WTC11 (cell line): ENCODE measurements around the gene TP53AIP1. TPM values are rescaled to one million over a fixed set of nuclear protein-coding genes. Genes with fewer than 3 reads are reported as not detected.

Source experiments
- ATAC-seq: fragments of 200-7000 bp; cut with Tn5 transposase; 2 replicates; pipeline ENCODE4 v1.10.0; 2021; ENCODE audit warnings: mild to moderate bottlenecking, moderate library complexity
- CTCF ChIA-PET: fragments of 300-600 bp; sonication (Branson Sonifier 250); formaldehyde crosslinking; loops from one replicate; lab custom pipeline; 2021; ENCODE audit warnings: antibody characterized with exemption; lab: Charles Lee
- POLR2A ChIA-PET: fragments of 350-600 bp; sonication (Branson Sonifier 250); formaldehyde crosslinking; loops from one replicate; lab custom pipeline; 2021; ENCODE audit warnings: antibody characterized with exemption; lab: Charles Lee
- DNase-seq: peaks from one replicate; pipeline ENCODE4 v3.0.0; 2021; ENCODE audit warnings: low spot score
- H3K27ac Mint-ChIP-seq: 2 replicates; pipeline ENCODE4 v1.8.0; 2021; ENCODE audit warnings: mixed read lengths
- H3K27me3 Mint-ChIP-seq: 2 replicates; pipeline ENCODE4 v1.8.0; 2021; ENCODE audit warnings: low read depth, mild to moderate bottlenecking, moderate library complexity, mixed read lengths
- H3K36me3 Mint-ChIP-seq: 2 replicates; pipeline ENCODE4 v1.8.0; 2021; ENCODE audit warnings: mixed read lengths
- H3K4me1 Mint-ChIP-seq: 2 replicates; pipeline ENCODE4 v1.8.0; 2022; ENCODE audit warnings: mixed read lengths
- H3K4me3 Mint-ChIP-seq: 2 replicates; pipeline ENCODE4 v1.8.0; 2021; ENCODE audit warnings: mild to moderate bottlenecking, moderate library complexity, mixed read lengths
- H3K9me3 Mint-ChIP-seq: 2 replicates; pipeline ENCODE4 v1.8.0; 2021; ENCODE audit warnings: mixed read lengths
- CREM ChIP-seq: sonication (generic); formaldehyde crosslinking; IDR thresholded peaks from 2 replicates; pipeline ENCODE4 v1.8.1; 2022; ENCODE audit warnings: mild to moderate bottlenecking, missing genetic modification reagents, moderate library complexity
- GABPB1 ChIP-seq: sonication (generic); formaldehyde crosslinking; IDR thresholded peaks from 2 replicates; pipeline ENCODE4 v1.8.1; 2023; ENCODE audit warnings: mild to moderate bottlenecking, missing genetic modification reagents
- GTF2I ChIP-seq: fragments of 250-450 bp; sonication (Bioruptor Pico); conservative IDR thresholded peaks from 2 replicates; pipeline ENCODE4 v1.4.0; 2021; ENCODE audit warnings: mild to moderate bottlenecking
- NR3C1 ChIP-seq: sonication (generic); formaldehyde crosslinking; conservative IDR thresholded peaks from 2 replicates; pipeline ENCODE4 v1.8.1; 2023; ENCODE audit warnings: low read depth, mild to moderate bottlenecking, missing genetic modification reagents
- PREB ChIP-seq: sonication (generic); formaldehyde crosslinking; IDR thresholded peaks from 2 replicates; pipeline ENCODE4 v1.8.1; 2022; ENCODE audit warnings: mild to moderate bottlenecking, missing genetic modification reagents, moderate library complexity, borderline replicate concordance
- RORB ChIP-seq: fragments of 250-450 bp; sonication (Bioruptor Pico); IDR thresholded peaks from 2 replicates; pipeline ENCODE4 v1.9.0; 2021; ENCODE audit warnings: mild to moderate bottlenecking
- TEAD4 ChIP-seq: sonication (generic); formaldehyde crosslinking; IDR thresholded peaks from 2 replicates; pipeline ENCODE4 v1.8.0; 2022; ENCODE audit warnings: mild to moderate bottlenecking, missing genetic modification reagents
- ZMAT4 ChIP-seq: fragments of 250-450 bp; sonication (Bioruptor Pico); IDR thresholded peaks from 2 replicates; pipeline ENCODE4 v1.9.0; 2021; ENCODE audit warnings: mild to moderate bottlenecking
- ZNF263 ChIP-seq: sonication (generic); formaldehyde crosslinking; IDR thresholded peaks from 2 replicates; pipeline ENCODE4 v1.8.1; 2022; ENCODE audit warnings: low read depth, mild to moderate bottlenecking, moderate library complexity, missing genetic modification reagents
- ZNF317 ChIP-seq: sonication (generic); formaldehyde crosslinking; IDR thresholded peaks from 2 replicates; pipeline ENCODE4 v1.8.1; 2023; ENCODE audit warnings: low read depth, mild to moderate bottlenecking, moderate library complexity, missing genetic modification reagents, borderline replicate concordance
- ZNF512 ChIP-seq: sonication (generic); formaldehyde crosslinking; IDR thresholded peaks from 2 replicates; pipeline ENCODE4 v1.8.1; 2022; ENCODE audit warnings: missing genetic modification reagents, borderline replicate concordance
- total RNA-seq: library from RNA; stranded (reverse); gene quantifications from 3 replicates; pipeline ENCODE4 v1.2.3, GENCODE V29; 2021
- TF ChIP-seq, protein P1 (sequence below): sonication (generic); formaldehyde crosslinking; conservative IDR thresholded peaks from 2 replicates; pipeline ENCODE4 v1.8.1; 2023; ENCODE audit warnings: mild to moderate bottlenecking, low read depth, missing genetic modification reagents, moderate library complexity
- TF ChIP-seq, protein P2 (sequence below): fragments of 200-600 bp; IDR thresholded peaks from 2 replicates; pipeline ENCODE4 v1.8.0; 2022; ENCODE audit warnings: antibody characterized with exemption
- TF ChIP-seq, protein P3 (sequence below): sonication (generic); formaldehyde crosslinking; IDR thresholded peaks from 2 replicates; pipeline ENCODE4 v1.8.0; 2022; ENCODE audit warnings: mild to moderate bottlenecking, missing genetic modification reagents
- TF ChIP-seq, protein P4 (sequence below): sonication (generic); formaldehyde crosslinking; IDR thresholded peaks from 2 replicates; pipeline ENCODE4 v1.8.1; 2023; ENCODE audit warnings: mild to moderate bottlenecking, missing genetic modification reagents, borderline replicate concordance
- TF ChIP-seq, protein P5 (sequence below): sonication (generic); formaldehyde crosslinking; IDR thresholded peaks from 2 replicates; pipeline ENCODE4 v1.8.0; 2022; ENCODE audit warnings: mild to moderate bottlenecking, missing genetic modification reagents
- TF ChIP-seq, protein P6 (sequence below): sonication (generic); formaldehyde crosslinking; IDR thresholded peaks from 2 replicates; pipeline ENCODE4 v1.8.1; 2023; ENCODE audit warnings: mild to moderate bottlenecking, missing genetic modification reagents, moderate library complexity

TP53AIP1 gene
- total RNA-seq, 1 experiment from 2014 or later, result 0.07 TPM

DNA sequence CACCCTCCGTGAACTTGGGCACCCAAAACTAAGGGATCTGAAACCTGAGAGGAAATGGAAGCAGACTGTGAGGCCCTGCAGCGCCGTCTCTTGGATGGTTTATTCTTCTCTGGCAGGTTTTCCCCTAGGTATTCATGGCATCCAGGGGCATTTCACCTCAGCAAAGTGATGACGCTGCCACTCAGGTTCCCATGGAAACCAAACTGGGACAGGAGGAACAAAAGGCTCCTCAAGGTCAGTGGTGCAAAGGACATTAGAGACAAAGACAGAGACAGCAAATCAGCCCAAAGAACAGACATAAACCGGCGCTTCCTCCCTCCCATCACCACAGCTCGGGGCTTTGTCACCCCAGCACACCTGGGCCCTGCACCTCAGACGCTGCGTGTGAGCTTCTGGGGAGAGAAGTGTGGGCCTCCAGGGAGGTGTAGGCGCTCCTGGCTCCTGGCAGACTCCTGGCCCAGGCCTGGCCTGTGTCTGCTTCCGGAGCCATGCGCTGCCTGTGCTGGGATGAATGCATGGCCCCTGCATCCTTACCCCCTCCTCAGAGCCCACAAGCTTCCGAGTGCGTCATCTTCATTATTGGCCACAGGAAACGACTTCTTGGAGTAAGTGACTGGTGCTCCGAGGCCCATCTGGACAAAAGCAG, 5.9 kb downstream of the TP53AIP1 start:
- Mint-ChIP-seq H3K27me3 (peaks cover 76% of the 10 kb centered on the region), H3K4me1 (peaks cover 22% of the 10 kb centered on the region), H3K9me3 (no peaks in the 10 kb centered on the region), H3K36me3 (no peaks in the 10 kb centered on the region), H3K4me3 (no peak overlapping the region), H3K27ac (0 out of 2 replicates have a peak overlapping the region, but pooled peaks have one; percentile 41)
- peak; percentile 70 for DNase-seq
- CTCF ChIA-PET, result interaction anchor here (0.6 to 3.8 kb wide), 15 partner anchors 10 to 111 kb away, joined by 3 to 25 read pairs (median 5); no protein-coding TSS in a partner anchor
- TF ChIP-seq ZNF317 (CRISPR knock-in tag) (0 out of 2 replicates have a peak, but pooled peaks have one; percentile 60), PREB (CRISPR knock-in tag) (no peak)
- ATAC-seq, result peak; percentile 71
- POLR2A ChIA-PET, result no interaction called here

DNA sequence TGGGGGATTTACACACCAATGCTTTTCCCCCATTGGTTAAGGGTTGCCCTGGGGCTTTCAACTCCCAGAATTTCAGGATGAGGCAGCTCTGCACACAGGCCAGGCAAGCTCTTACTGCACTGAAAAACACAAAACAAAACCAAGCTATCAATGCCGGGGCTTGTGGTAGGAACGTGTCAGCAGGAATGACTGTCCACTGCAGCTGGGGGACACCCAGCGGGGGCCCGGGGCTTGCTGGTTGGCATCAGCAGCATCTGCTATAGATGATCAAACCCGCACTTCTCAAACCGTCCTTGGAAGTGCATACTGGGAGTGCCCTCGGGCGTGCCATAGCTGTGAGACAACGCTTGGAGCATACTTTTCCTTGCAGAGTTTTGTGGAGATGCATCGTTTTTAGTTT, 7.7 kb downstream of the TP53AIP1 start:
- POLR2A ChIA-PET, result no interaction called here
- Mint-ChIP-seq H3K27me3 (peaks cover 80% of the 10 kb centered on the region), H3K4me3 (no peak overlapping the region), H3K27ac (no peak overlapping the region), H3K36me3 (no peaks in the 10 kb centered on the region), H3K9me3 (no peaks in the 10 kb centered on the region), H3K4me1 (peaks cover 24% of the 10 kb centered on the region)
- CTCF ChIA-PET, result interaction anchor here (0.9 to 2.8 kb wide), 4 partner anchors 10 to 29 kb away, joined by 4 to 10 read pairs (median 8); no protein-coding TSS in a partner anchor
- TF ChIP-seq, protein P1, sequence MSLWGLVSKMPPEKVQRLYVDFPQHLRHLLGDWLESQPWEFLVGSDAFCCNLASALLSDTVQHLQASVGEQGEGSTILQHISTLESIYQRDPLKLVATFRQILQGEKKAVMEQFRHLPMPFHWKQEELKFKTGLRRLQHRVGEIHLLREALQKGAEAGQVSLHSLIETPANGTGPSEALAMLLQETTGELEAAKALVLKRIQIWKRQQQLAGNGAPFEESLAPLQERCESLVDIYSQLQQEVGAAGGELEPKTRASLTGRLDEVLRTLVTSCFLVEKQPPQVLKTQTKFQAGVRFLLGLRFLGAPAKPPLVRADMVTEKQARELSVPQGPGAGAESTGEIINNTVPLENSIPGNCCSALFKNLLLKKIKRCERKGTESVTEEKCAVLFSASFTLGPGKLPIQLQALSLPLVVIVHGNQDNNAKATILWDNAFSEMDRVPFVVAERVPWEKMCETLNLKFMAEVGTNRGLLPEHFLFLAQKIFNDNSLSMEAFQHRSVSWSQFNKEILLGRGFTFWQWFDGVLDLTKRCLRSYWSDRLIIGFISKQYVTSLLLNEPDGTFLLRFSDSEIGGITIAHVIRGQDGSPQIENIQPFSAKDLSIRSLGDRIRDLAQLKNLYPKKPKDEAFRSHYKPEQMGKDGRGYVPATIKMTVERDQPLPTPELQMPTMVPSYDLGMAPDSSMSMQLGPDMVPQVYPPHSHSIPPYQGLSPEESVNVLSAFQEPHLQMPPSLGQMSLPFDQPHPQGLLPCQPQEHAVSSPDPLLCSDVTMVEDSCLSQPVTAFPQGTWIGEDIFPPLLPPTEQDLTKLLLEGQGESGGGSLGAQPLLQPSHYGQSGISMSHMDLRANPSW (CRISPR knock-in tag), result no peak
- TF ChIP-seq GTF2I (CRISPR knock-in tag) (no peak), TEAD4 (CRISPR knock-in tag) (no peak), ZNF512 (CRISPR knock-in tag) (no peak), GABPB1 (CRISPR knock-in tag) (no peak), ZNF263 (CRISPR knock-in tag) (no peak), NR3C1 (CRISPR knock-in tag) (no peak), CREM (no peak), RORB (CRISPR knock-in tag) (no peak), ZMAT4 (CRISPR knock-in tag) (no peak)
- TF ChIP-seq, protein P2, sequence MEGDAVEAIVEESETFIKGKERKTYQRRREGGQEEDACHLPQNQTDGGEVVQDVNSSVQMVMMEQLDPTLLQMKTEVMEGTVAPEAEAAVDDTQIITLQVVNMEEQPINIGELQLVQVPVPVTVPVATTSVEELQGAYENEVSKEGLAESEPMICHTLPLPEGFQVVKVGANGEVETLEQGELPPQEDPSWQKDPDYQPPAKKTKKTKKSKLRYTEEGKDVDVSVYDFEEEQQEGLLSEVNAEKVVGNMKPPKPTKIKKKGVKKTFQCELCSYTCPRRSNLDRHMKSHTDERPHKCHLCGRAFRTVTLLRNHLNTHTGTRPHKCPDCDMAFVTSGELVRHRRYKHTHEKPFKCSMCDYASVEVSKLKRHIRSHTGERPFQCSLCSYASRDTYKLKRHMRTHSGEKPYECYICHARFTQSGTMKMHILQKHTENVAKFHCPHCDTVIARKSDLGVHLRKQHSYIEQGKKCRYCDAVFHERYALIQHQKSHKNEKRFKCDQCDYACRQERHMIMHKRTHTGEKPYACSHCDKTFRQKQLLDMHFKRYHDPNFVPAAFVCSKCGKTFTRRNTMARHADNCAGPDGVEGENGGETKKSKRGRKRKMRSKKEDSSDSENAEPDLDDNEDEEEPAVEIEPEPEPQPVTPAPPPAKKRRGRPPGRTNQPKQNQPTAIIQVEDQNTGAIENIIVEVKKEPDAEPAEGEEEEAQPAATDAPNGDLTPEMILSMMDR, result no peak
- TF ChIP-seq, protein P3, sequence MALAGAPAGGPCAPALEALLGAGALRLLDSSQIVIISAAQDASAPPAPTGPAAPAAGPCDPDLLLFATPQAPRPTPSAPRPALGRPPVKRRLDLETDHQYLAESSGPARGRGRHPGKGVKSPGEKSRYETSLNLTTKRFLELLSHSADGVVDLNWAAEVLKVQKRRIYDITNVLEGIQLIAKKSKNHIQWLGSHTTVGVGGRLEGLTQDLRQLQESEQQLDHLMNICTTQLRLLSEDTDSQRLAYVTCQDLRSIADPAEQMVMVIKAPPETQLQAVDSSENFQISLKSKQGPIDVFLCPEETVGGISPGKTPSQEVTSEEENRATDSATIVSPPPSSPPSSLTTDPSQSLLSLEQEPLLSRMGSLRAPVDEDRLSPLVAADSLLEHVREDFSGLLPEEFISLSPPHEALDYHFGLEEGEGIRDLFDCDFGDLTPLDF (CRISPR knock-in tag), result no peak
- TF ChIP-seq, protein P4, sequence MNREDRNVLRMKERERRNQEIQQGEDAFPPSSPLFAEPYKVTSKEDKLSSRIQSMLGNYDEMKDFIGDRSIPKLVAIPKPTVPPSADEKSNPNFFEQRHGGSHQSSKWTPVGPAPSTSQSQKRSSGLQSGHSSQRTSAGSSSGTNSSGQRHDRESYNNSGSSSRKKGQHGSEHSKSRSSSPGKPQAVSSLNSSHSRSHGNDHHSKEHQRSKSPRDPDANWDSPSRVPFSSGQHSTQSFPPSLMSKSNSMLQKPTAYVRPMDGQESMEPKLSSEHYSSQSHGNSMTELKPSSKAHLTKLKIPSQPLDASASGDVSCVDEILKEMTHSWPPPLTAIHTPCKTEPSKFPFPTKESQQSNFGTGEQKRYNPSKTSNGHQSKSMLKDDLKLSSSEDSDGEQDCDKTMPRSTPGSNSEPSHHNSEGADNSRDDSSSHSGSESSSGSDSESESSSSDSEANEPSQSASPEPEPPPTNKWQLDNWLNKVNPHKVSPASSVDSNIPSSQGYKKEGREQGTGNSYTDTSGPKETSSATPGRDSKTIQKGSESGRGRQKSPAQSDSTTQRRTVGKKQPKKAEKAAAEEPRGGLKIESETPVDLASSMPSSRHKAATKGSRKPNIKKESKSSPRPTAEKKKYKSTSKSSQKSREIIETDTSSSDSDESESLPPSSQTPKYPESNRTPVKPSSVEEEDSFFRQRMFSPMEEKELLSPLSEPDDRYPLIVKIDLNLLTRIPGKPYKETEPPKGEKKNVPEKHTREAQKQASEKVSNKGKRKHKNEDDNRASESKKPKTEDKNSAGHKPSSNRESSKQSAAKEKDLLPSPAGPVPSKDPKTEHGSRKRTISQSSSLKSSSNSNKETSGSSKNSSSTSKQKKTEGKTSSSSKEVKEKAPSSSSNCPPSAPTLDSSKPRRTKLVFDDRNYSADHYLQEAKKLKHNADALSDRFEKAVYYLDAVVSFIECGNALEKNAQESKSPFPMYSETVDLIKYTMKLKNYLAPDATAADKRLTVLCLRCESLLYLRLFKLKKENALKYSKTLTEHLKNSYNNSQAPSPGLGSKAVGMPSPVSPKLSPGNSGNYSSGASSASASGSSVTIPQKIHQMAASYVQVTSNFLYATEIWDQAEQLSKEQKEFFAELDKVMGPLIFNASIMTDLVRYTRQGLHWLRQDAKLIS (CRISPR knock-in tag), result no peak
- TF ChIP-seq, protein P5, sequence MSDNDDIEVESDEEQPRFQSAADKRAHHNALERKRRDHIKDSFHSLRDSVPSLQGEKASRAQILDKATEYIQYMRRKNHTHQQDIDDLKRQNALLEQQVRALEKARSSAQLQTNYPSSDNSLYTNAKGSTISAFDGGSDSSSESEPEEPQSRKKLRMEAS (CRISPR knock-in tag), result no peak
- TF ChIP-seq, protein P6, sequence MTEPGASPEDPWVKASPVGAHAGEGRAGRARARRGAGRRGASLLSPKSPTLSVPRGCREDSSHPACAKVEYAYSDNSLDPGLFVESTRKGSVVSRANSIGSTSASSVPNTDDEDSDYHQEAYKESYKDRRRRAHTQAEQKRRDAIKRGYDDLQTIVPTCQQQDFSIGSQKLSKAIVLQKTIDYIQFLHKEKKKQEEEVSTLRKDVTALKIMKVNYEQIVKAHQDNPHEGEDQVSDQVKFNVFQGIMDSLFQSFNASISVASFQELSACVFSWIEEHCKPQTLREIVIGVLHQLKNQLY (CRISPR knock-in tag), result no peak
- DNase-seq (no peak), ATAC-seq (no peak)
